Measurements from ENCODE around the gene TARS3.
"Not testable (repeated sequence)": the region's sequence is repeated elsewhere in the genome, so short reads cannot be mapped to it uniquely, and the experiment has no call there.

TARS3 gene

DNA sequence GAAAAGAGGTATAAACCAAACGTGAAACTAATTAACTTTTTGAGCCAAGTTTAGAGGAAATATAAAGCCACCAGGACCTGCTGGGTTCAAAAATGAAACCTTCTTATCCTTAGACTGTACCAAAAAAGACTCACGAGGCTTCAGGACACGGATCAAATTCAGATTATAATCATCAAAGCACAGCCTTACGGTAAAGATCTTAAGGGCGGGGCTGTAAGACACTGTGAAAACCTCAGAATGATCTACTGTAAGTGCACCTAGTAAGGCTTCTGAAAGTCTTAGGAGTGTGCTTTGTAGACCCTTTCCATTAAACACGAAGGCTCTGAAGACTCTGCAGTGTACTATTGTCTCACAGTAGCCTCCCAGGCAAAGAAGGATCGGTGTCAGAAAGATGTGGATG, 26.8 kb downstream of the TARS3 start:
- no peak for DNase-seq

DNA sequence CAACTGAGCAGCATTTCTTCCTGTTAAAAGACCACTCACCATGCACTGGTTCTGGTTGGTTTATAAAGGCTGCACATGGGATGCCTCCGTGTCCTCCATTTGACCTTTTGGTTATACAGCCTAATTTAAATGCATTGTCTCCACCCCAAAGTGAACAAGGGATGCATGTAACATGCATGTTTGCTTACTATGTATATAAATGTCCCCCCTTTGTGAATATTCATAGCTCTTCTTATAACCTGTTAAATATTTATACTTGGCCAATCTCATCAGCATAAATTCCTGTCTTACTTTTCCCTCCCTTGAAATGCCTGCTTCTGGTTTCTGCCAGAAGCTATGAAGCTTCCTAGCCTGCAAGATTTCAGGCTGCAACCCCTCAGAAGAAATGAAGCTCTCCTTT, 27.4 kb downstream of the TARS3 start:
- DNase-seq: no peak

GRCh38 chr15:101694261-101694660, 30.0 kb downstream of the TARS3 start:
- DNase-seq: no peak

- DNase-seq: peak; percentile 38
Observed at GRCh38 chr15:101692801-101693598, 31.3 kb downstream of the TARS3 start.

DNA sequence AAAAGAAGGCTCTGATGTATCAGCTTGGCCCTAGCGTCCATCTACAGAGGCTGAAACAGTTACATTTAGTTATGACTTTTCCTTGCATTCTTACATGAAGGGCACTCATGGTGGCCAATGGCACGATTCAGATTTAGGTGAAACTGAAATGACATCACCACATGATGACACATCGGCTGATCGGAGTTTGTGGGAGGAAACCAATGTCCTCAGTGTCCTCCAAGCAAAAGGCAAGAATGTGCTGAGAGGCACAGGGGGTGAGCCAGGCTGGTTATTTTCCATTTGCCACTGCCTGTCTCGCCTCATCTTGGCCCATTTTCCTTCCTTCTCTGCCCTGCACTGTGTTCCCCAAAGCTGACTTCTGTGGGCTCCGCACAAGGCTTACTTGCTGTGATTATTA, 34.4 kb downstream of the TARS3 start:
- peak; percentile 53 for DNase-seq

GRCh38 chr15:101686718-101687117, 37.6 kb downstream of the TARS3 start:
- no peak for DNase-seq

- DNase-seq: no peak
Observed at GRCh38 chr15:101684877-101685276, 39.4 kb downstream of the TARS3 start.

DNA sequence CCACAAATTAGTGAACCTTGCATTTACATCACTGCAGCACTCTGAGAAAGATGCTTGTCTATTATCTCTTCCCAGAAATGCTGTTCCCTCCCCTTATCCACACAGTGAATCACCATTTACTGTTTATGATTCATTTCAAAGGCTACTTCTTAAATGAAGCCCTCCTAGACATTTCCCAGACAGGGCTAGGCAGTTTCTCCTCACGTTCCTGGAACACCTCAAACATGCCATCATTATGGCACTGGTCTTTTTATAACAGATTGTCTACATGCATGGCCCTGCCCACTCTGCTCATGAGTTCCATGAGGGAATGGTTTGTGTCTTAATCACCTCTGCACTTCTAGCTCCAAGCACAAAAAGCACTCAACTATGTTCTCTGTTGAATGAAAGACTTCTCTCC, 39.9 kb downstream of the TARS3 start:
- no peak for DNase-seq

DNA sequence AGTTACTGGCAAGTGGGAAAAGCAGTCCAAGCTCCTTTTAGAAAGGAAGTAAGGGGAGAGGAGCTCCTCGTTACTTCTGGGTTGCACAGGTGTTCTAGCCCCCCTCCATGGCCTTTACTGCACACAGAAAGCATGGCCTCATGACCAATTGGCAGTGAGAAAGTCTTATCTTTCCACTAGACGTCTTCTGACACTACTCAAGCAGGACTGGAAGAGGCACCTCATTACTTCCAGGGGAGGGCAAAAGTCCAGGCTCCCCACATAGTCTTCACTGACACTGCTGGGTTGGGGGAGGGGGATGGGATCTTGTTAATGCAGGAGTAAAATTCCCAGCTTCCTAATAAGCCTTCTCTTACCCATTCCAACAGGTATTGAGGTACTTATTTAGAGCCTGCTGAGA, 44.5 kb downstream of the TARS3 start:
- DNase-seq: no peak

- no peak for DNase-seq
Observed at GRCh38 chr15:101676921-101677329, 47.3 kb downstream of the TARS3 start.

DNA sequence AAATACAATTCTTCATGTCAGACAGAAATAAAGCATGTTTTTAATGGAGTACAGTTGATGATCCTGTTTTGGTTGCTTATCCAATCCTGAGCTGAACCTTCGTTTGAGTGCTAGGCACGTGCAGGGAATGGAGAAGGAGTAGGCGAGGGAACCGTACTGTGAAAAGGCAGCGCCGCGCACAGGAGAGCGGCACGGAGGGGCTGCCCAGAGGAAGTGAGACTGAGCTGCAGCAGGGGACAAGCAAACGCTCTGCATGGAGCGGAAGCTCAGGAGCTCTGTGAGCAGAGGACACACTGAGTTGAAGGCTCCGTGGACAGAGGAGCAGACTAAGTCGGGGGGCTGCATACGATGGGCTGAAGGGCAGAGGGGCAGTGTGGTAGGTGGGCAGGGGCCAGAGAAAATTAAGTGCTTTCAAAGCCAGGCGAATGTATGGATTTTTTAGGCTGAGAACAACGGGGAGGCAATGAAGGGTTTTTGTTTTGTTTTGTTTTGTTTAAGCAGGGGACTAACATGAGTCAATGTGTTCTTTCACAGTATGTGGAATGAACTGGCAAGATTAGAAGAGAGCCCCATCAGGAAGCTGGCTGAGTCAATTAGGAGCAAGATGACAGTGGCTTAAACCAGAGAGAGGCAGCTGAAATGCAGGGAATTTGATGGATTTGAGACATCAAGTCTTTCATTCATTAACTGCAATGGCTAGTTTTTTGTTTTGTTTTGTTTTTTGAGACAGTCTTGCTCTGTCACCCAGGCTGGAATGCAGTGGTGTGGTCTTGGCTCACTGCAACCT, 48.3 kb downstream of the TARS3 start:
- DNase-seq: no peak

- DNase-seq: no peak
Observed at GRCh38 chr15:101675015-101675414, 49.3 kb downstream of the TARS3 start.

DNA sequence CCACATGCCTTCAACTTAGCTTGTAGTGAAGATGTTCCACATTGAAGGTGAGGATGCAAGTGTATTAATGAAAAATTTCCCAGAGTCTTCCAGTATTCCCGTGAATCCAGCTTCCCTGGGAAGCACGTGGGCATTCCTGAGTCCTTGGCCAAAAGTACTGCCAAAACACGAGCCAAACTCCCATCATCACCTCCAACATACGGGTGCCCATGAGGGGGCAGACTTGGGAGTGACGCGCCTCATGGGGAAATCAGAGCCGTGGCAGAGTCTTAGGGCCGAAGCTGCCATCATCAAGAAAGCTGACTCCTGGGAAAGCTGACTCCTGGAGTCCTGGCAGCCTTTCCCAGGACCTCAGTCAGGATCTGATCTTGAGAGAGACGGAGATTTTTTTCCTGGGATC, 52.0 kb downstream of the TARS3 start:
- DNase-seq: no peak

DNA sequence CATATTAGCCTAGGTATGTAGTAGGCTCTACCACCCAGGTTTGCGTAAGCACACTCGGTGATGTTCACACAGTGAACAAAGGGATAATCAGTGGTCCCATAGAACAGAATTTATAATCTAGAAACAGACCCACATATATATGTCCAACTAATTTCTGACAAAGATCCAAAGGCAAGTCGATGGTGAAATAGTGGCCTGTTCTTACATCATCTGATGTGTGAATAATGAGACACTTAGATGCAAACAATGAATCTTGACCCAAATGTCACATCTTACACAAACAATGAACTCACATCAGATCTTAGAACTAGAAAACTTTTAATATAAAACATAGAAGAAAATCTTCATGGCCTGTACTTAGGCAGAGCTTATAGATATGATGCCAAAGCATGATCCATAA, 54.5 kb downstream of the TARS3 start:
- no peak for DNase-seq

DNA sequence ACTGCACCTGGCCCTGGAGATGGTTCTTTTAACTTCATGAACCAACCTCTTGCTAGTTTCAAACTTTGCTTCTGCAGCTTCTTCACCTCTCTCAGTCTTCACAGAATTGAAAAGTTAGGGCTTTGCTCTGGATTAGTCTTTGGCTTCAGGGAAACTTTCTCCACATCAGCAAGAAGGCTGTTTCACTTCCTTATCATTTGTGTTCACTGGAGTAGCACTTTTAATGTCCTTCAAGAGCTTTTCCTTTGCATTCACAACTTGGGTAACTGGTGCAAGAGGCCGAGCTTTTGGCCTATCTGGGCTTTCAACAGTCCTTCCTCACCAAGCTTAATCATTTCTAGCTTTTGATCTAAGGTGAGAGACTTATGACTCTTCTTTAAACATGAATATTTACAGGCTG, 56.4 kb downstream of the TARS3 start:
- DNase-seq: no peak

- DNase-seq: no peak
Observed at GRCh38 chr15:101664303-101664913, 59.9 kb downstream of the TARS3 start.

- no peak for DNase-seq
Observed at GRCh38 chr15:101662203-101662602, 62.1 kb downstream of the TARS3 start.

GRCh38 chr15:101660005-101660404, 64.3 kb downstream of the TARS3 start:
- DNase-seq: no peak

- DNase-seq: no peak
Observed at GRCh38 chr15:101657968-101658784, 66.1 kb downstream of the TARS3 start.

DNA sequence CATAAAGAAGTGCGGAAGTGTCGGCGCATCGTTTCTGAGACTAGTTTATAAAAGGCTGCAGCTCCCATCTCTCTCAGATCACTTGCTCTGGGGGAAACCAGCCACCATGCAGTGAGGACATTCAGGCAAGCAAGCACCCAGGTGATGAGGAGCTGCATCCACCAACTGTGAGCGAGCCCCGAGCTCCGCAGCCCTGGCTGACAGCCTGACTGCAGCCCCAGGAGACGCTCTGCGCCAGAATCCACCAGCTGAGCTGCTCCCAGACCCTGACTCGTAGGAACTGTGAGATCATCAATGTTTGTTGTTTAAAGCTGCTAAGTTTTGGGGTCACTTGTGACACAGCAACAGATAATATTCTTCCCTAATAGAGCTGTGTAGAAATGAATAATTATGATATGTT, 67.1 kb downstream of the TARS3 start:
- no peak for DNase-seq

GRCh38 chr15:101654624-101655337, 69.5 kb downstream of the TARS3 start:
- not testable (repeated sequence) for DNase-seq

DNA sequence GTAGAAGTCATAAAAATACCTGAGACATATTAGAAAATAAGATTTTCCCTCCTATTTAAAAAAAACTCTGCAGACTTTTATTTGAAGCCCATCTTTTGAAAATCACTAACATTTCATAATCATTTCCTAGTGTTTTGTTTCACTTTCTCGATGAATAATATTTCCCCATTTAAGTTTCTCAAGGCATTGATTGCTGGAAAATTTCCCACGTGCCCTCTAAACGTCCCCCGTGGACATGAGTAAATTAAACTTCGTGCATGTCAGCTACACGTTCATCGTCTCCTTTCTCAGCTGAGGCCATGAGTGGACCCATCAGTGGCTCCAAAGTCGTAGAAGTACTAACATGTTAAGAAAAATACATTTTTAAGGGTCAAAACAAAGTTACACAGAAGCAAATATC, 70.1 kb downstream of the TARS3 start:
- no peak for DNase-seq

All from stimulated activated CD8-positive, alpha-beta memory T cell treated with anti-CD3 and anti-CD28 coated beads, Interleukin-4, amount 100 ng/mL, for 48 hours (primary cell).